ENCODE results near the gene LIMS2.

Gene LIMS2

DNA sequence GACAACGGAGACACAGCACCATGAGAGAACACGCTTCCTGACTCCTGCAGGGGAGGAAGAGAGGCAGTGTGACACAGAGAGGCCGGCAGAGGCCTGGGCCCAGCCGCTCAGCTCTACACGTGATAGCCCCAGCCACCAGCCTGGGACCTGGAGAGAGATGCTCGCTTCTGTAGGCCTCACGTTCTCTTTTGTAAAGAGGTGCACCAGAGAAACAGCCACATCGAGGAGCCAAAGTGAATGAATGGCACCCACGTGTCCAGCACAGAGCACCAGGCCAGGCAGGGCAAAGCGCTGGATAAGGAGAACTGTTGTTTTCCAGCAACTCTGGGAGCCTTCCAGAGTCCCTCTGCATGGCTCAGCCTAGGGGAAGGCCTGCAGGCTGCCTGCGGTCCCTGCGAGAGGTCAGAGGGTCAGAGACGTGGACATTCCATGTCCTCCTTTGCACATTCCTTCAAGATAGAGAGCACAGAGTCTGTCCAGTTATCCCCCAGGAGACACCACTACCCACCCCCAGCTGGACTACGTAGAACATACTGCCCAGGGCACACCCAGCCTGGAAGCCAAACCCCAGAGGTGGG is 14.2 kb downstream of the LIMS2 start:
- TF ChIP-seq, protein P1, sequence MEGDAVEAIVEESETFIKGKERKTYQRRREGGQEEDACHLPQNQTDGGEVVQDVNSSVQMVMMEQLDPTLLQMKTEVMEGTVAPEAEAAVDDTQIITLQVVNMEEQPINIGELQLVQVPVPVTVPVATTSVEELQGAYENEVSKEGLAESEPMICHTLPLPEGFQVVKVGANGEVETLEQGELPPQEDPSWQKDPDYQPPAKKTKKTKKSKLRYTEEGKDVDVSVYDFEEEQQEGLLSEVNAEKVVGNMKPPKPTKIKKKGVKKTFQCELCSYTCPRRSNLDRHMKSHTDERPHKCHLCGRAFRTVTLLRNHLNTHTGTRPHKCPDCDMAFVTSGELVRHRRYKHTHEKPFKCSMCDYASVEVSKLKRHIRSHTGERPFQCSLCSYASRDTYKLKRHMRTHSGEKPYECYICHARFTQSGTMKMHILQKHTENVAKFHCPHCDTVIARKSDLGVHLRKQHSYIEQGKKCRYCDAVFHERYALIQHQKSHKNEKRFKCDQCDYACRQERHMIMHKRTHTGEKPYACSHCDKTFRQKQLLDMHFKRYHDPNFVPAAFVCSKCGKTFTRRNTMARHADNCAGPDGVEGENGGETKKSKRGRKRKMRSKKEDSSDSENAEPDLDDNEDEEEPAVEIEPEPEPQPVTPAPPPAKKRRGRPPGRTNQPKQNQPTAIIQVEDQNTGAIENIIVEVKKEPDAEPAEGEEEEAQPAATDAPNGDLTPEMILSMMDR (IDR thresholded peaks at IDR 0.05; ENCODE audit: insufficient read depth, low read depth, low read length, missing control alignments) = no peak
- no peak overlapping the region for H3K4me3 ChIP-seq (ENCODE audit: low read depth, low read length)
- no peak for DNase-seq (ENCODE audit: low read depth)

DNA sequence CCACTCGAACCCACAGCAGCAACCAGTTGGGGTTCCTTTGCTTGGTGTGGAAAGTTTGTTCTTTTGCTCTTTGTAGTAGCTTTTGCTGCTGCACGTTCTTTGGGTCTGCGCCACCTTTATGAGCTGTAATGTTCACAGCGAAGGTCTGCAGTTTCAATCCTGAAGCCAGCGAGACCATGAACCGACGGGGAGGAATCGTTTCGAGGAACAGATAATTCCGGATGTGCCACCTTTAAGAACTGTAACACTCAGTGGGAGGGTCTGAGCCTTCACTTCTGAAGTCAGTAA is 15.1 kb downstream of the LIMS2 start:
- H3K4me3 ChIP-seq (ENCODE audit: low read depth, low read length) = no peak overlapping the region
- TF ChIP-seq, protein P1 (IDR thresholded peaks at IDR 0.05; ENCODE audit: insufficient read depth, low read depth, low read length, missing control alignments) = no peak
- DNase-seq (ENCODE audit: low read depth) = no peak

DNA sequence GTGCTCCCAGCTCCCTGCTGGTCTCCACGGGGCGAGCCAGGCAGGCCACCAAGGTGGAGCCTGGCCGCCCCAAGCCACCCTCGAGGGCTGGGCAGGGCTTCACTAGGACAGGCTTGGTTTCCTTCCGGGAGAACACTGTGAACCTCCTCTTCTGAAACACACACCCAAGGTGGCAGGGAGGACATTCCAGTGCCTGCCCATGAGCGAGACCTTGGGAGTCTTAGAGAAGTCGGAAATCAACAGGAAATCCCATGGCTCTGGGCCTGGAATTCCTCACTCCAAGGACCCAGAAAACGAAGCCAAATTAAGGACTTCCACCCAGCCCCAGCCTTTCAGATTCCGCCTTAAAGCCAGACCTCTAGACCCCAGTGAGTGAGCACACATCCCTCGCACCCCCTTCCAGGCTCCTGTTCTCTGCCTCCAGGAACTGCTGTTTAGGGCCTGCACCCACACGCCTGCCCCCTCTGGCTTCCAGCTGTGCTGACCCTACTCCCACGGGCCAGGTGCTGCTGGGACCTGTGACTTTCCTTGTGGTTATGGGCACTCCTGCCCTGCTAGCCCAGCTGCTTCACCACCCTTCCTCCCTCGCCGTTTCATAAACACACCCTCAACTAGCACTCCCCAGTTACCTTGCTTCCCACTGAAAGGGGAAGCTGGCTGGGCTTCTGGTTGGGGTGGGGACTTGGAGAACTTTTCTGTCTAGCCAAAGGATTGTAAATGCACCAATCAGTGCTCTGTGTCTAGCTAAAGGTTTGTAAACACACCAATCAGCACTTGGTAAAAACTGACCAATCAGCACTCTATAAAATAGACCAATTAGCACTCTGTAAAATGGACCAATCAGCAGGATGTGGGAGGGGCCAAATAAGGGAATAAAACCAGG is 15.7 kb downstream of the LIMS2 start:
- no peak for DNase-seq (ENCODE audit: low read depth)
- TF ChIP-seq, protein P1 (IDR thresholded peaks at IDR 0.05; ENCODE audit: insufficient read depth, low read depth, low read length, missing control alignments) = no peak
- H3K4me3 ChIP-seq (ENCODE audit: low read depth, low read length) = no peak overlapping the region

DNA sequence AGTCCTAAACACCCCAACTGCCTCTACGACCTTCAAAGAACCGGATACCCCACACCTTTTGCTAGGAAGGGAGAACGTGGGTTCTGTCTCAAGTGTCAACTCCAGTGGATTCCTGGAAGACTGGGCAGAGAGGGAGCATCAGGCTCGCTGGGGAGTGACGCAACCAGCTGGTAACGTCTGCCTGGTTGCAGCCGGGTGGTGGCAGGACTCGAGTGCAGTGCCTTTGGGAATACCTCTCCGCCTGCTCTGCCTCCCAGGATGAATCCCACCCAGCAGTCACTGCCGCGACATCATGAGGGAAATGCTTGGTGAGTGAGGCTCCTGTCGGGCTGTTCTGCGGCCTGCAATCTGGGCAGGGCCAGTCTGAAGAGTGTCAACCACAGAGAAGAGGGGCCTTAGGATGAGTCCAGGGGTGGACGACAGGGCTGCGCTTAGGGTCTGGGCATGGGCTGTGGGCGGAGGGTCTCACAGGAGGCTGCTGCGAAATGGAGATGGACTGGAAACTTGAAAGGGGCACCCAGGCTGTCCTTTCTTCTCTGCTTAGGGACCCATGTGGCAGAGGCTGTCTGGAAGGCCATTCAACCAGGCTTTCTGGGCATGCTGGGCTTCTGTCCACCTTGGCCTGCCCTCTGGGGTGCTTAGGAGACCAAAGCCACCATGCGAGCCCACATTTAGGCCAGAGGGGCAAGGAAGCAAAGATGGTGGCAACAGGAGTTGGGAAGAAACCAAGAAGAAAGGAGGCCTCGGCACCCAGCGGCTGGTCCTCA is 16.5 kb downstream of the LIMS2 start:
- no peak overlapping the region for H3K4me3 ChIP-seq (ENCODE audit: low read depth, low read length)
- TF ChIP-seq, protein P1 (IDR thresholded peaks at IDR 0.05; ENCODE audit: insufficient read depth, low read depth, low read length, missing control alignments) = no peak
- no peak for DNase-seq (ENCODE audit: low read depth)

DNA sequence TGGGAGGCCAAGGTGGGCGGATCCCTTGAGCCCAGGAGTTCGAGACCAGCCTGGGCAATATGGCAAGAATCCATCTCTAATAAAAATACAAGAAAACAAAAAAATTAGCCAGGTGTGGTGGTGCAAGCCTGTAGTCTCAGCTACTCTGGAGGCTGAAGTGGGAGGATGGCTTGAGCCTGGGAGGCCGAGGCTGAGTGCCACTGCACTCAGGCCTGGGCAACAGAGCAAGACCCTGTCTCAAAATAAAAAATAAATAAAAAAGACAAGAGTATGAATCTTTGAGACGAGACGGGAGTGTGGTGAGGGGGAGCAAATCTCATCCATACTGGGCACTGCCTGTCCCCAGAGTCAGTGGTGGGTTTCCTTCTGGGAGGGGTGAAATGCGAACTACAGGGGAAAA is 17.2 kb downstream of the LIMS2 start:
- DNase-seq (ENCODE audit: low read depth) = no peak
- TF ChIP-seq, protein P1 (IDR thresholded peaks at IDR 0.05; ENCODE audit: insufficient read depth, low read depth, low read length, missing control alignments) = no peak
- H3K4me3 ChIP-seq (ENCODE audit: low read depth, low read length) = no peak overlapping the region

DNA sequence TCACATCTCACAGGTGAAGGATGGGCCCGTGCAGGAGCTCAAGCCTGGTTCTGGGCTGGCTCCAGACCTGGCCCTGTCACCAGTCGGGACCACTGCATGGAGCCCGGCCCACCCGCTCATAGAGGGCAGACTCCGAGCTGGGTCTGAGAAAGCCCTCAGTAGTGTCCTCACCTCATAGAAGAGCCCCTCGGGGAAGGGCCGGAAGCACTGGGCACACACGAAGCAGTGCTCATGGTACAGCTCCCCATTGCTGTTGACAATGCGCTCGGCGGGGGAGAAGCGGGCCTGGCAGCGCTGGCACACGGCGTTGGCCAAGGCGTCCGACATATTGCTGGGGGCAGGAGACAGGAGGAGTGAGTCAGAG is 18.1 kb downstream of the LIMS2 start:
- no peak overlapping the region for H3K4me3 ChIP-seq (ENCODE audit: low read depth, low read length)
- DNase-seq (ENCODE audit: low read depth) = no peak
- TF ChIP-seq, protein P1 (IDR thresholded peaks at IDR 0.05; ENCODE audit: insufficient read depth, low read depth, low read length, missing control alignments) = no peak
